NCI-H1694 (cell line): ENCODE results near the gene CASS4.
A peak's percentile ranks its signal among the peaks of the same experiment; 100 is the strongest.
"Not testable (repeated sequence)": the region's sequence is repeated elsewhere in the genome, so short reads cannot be mapped to it uniquely, and the experiment has no call there.

Source experiments
- DNase-seq: peaks from one replicate; lab custom pipeline; 2025; lab: John Stamatoyannopoulos, UW

Gene CASS4

DNA sequence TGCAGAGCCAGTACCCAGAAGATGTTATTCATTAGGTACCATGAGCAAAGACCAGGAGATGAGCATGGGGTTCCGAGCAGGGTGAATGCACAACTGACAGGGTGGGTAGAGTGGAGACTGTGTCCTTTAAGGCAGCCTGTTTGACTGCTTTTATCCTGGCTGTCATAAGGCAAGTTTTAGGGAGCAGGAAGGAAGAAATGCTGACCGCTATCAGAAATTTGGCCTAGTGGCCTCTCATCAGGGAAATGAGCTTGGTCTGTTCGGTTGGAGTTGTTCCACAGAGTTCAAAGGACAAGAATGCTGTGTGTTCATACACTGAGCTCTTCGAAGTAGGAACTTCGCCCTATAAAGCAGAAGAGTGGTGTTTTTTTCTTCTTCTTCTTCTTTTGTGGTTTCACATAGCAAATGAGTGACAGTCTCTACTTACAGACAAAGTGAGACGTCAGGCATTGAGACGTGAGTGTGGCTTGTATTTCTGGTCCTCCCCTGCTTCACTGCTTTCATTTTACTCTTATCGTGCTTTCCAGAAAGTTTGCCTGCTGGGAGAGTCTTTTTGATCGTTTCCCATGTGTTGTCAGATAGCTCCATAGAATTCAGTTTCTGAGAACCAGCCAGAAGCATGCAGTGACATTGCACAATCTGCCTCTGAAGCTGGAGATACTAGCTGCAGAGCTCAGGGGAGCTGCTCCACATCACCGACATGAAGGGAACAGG, at the start of gene CASS4:
CASS4 (plus strand) TSS at position 502 of the 714 bp plus-strand sequence; CDS start at position 701, 199 bp downstream.
- no peak for DNase-seq

GRCh38 chr20:56362833-56363413, 49.1 kb upstream of the CASS4 start:
- no peak for DNase-seq

DNA sequence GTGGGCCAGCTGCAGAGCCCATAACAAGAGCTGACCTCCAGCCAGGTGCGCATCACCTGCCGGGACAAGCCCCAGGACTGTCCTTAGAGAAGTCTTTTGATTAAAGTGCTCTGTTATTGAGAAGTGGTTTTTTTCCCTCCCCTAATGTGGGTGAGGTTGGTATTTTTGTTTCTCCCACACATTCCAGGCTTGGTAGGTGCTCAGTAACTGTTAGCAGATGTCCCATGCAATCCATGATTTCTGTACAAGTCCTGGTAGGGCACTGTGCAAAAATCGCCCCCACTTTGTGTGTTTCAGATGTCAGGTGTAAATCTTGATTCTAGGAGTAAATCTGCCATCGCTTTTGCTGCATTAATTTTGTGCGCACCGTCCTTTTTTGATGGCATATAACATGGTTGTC, 48.6 kb upstream of the CASS4 start:
- DNase-seq, result no peak

- no peak for DNase-seq
These were observed 43.5 kb upstream of the CASS4 start for GRCh38 chr20:56368351-56369134.

- DNase-seq, result no peak
These were observed 42.9 kb upstream of the CASS4 start for GRCh38 chr20:56369179-56369578.

DNA sequence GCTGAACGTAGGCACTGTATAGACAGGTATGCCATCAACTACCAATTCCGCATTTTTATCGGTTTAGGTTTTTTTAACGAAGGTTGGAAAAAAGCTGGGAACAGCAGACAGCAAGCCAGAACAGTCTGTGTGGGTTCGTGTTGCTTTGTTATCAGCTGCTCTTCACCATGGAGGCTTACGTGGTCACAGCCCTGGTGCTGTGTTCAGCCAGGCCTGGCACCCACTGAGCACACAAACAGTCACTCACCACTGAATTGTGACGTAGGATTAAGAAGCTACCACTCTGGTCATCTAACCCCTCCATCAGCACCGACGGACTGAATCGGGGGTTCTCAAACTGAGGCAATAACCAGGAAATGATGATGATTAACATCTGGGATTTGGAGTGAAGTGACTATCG, 40.1 kb upstream of the CASS4 start:
- DNase-seq, result no peak

DNA sequence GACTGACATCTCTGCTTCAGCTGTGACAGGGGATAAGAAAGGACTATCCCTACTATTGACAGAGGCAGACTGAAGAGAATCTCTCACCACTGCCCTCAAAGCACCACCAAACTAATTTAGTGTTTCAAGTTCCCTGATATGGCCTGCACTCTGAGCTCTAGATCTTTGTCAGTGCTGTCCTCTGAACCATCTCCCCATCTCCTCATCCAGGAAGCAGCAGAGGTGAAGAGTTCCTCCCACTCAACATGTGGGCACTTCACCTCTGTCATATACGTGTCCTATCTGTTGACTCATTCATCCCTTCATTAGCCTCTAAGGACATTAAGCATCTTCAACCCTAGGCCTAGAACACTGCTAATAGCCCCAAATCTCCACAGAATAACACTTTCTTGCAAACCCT, 39.2 kb upstream of the CASS4 start:
- no peak for DNase-seq

GRCh38 chr20:56373942-56374341, 38.1 kb upstream of the CASS4 start:
- no peak for DNase-seq

GRCh38 chr20:56376331-56376730, 35.7 kb upstream of the CASS4 start:
- DNase-seq, result no peak

DNA sequence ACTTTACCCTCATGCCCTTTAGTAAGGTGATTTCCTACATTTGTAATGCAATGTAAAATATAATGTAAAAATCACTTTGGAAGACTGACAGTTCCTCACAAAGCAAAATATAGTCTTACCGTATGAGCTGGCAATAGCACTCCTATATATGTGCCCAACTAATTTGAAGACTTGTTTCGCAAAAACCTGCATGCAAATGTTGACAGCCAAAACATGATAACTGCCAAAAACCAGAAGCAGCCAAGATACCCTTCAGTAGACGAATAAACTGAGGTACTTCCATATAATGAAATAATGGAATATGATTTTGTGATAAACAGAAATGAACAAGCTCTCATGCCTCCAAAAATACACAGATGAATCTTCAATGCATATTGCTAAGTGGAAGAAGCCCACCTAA, 33.7 kb upstream of the CASS4 start:
- no peak for DNase-seq

- DNase-seq, result no peak
These were observed 31.7 kb upstream of the CASS4 start for GRCh38 chr20:56380375-56380774.

DNA sequence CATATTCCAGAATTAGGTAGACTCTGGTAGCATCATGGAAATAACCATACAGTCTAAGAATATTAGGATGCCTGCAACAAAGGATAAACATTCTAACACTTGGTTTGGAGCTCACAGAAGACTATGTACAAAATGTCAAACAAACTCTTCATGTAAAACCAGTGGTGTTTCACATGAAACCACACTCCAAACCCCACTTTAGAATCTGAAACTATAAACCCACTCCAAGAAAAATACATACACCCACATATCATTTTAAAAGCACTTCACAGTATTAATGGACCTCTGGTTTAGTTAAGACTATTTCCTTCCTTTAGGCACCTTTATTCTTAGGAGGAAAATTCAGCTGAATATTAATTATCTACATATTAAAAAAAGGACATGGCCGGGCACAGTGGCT, 30.6 kb upstream of the CASS4 start:
- DNase-seq, result no peak

DNA sequence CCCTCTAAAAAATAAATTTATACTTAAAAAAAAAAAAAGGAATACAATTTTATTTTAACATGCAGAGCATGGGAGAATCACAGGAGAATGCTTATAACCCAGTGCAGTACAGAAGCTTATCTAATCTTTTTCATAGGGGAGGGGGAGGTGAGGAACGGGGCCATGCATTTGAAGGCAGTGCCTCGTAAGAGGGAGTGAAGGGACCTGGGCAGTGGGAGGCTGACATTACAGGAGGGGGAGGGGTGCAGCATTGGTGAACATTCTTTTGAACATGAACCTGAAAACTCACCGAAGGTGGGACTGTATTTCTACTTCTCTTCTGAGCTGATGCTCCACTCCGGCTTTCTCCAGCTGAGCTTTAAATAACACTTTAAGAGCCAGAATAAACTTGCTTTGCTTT, 29.4 kb upstream of the CASS4 start:
- no peak for DNase-seq

- no peak for DNase-seq
These were observed 28.7 kb upstream of the CASS4 start for GRCh38 chr20:56383334-56383733.

- DNase-seq, result no peak
These were observed 26.9 kb upstream of the CASS4 start for GRCh38 chr20:56385130-56385529.

GRCh38 chr20:56386219-56386618, 25.8 kb upstream of the CASS4 start:
- no peak for DNase-seq

DNA sequence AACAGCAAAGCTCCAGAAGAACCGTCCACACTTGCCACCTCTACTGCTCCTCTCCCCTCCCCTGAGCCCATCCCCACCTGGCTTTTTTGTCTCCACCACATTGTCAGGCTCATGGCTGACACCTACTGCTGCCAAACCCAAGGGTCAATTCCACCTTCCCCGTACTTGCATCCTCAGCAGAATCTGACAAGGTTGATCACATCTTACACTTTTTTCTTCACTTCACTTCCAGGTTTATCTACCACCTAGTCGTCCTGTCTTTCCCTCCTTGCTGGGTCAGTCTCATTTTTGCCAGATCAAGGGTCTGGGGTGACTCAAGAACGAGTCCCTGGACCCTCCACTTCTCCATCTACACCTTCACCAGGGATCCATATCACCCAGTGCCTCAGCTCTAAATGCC, 23.2 kb upstream of the CASS4 start:
- no peak for DNase-seq

GRCh38 chr20:56389807-56390206, 22.3 kb upstream of the CASS4 start:
- DNase-seq, result no peak

DNA sequence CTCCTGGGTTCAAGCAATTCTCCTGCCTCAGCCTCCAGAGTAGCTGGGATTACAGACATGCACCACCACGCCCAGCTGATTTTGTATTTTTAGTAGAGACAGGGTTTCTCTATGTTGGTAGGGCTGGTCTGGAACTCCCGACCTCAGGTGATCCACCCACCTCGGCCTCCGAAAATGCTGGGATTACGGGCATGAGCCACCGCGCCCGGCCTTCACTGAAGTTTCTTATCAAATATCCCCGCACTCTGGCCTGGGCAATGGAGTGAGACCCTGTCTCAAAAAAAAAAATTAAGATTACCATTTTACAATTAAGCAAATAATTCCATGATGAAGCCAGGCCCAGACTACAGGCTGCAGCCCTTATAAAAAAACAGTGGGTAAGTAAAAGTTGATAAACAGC, 21.7 kb upstream of the CASS4 start:
- not testable (repeated sequence) for DNase-seq

- DNase-seq, result no peak
These were observed 21.0 kb upstream of the CASS4 start for GRCh38 chr20:56391037-56391436.

DNA sequence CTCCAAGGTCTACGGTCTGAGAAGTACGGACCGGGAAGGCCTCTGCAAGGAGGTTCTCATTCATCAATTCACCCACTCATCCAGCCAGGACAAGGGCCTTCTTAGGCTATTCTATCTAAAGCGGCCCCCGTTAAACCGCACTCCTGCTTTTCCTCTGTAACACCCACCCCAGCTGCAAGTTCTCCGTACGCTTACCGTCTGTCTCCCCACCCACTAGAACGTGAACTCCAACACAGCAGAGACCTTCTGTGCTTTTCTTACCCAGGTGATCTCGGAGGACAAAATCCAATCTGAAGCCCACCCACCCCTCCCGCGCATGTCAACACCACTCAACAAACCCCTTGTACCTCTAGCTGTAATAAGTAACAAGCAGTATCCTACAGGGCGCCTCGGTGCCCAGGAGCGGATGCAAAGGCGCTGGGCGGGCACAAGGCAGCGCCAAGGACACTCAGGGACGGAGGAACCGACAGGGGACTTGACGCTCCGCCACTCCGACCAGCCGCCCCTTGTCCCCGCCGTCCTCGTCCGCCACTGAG, 20.4 kb upstream of the CASS4 start:
- no peak for DNase-seq

DNA sequence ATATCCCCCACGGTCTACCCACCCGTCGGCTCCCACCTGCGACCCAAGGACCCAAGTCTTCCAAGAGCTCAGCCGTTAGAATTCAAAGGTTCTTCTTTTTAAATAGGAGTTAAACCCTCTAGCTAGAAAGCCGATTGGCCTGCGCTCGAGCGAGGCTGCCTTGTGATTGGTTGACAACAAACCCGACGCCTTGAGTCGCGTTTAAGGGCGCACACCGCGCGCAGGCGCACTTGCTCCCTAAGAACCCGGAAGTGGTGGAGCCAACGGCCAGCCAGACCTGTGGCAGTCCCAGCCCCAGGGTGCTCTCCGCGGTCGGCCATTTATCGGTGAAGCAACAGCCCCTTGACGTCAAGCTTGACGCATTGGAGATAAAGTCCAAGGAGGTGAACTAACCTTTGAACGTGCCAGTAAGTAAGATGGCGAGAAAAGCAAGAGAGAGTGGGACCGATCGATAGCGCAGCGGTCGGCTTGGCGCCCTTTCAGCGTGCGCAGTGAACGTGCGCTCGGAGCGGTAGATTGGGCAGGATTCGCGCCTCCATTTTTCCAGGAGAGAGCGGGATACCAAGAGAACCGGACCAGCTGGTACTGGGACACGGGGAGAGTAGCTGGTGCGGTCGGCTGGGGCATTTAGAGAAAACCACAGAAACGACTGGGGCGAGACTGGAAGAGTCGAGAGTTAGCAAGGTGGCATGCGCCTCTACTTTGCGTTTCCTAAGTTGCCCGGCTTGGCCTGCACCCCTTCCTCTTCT, 19.8 kb upstream of the CASS4 start, which contains the start of the genes AURKA and CSTF1:
AURKA (minus strand) TSS at position 84 of the 749 bp plus-strand sequence. CDS start 4,018 bp downstream, outside the sequence.
CSTF1 (plus strand) TSS at position 514 of the 749 bp plus-strand sequence. CDS start 2,908 bp downstream, outside the sequence.
- DNase-seq, result peak; percentile 94
